GM13976 (cell line): ENCODE results near the gene SDK1.

ENCODE experiments used
- DNase-seq: peaks from one replicate; pipeline ENCODE4 v3.0.0; 2012; ENCODE audit warnings: low spot score
- CTCF ChIP-seq: IDR thresholded peaks from 2 replicates; pipeline ENCODE4 v1.5.1; 2012; ENCODE audit warnings: borderline replicate concordance, mild to moderate bottlenecking; ENCODE audit not compliant: insufficient read depth; ENCODE audit errors: extremely low read depth, missing control alignments, control extremely low read depth
- in situ Hi-C: fragments of 300-500 bp; cut with MboI; formaldehyde crosslinking; loops from one replicate; pipeline ENCODE4 v1.12.0; 2022; ENCODE audit warnings: low sequenced_read_pairs, mixed read lengths, inconsistent platforms; ENCODE audit not compliant: unreplicated experiment

The SDK1 gene

GRCh38 chr7:3916146-3916545, 615.1 kb downstream of the SDK1 start:
- TF ChIP-seq CTCF: no peak
- no peak for DNase-seq
- in situ Hi-C loops: loop anchor here (25.0 kb wide), 1 partner anchor 1029 kb away; no protein-coding TSS in a partner anchor

- no peak for TF ChIP-seq CTCF
- in situ Hi-C loops: loop anchor here (25.0 kb wide), 1 partner anchor 1030 kb away; no protein-coding TSS in a partner anchor
These were observed 616.4 kb downstream of the SDK1 start for GRCh38 chr7:3917436-3917835.

GRCh38 chr7:3918576-3918975, 617.5 kb downstream of the SDK1 start:
- in situ Hi-C loops: loop anchor here (25.0 kb wide), 1 partner anchor 1031 kb away; no protein-coding TSS in a partner anchor
- DNase-seq: no peak
- no peak for TF ChIP-seq CTCF

More at GRCh38 chr7:3917436-3917835, 616.4 kb downstream of the SDK1 start:
- DNase-seq: no peak

- in situ Hi-C loops: loop anchor here (25.0 kb wide), 1 partner anchor 1035 kb away; no protein-coding TSS in a partner anchor
- TF ChIP-seq CTCF: no peak
- no peak for DNase-seq
These were observed 621.2 kb downstream of the SDK1 start for GRCh38 chr7:3922175-3922635.

- TF ChIP-seq CTCF: no peak
- DNase-seq: no peak
- in situ Hi-C loops: loop anchor here (25.0 kb wide), 1 partner anchor 1036 kb away; no protein-coding TSS in a partner anchor
These were observed 622.4 kb downstream of the SDK1 start for GRCh38 chr7:3923307-3923918.

- in situ Hi-C loops: loop anchor here (25.0 kb wide), 1 partner anchor 1037 kb away; no protein-coding TSS in a partner anchor
- TF ChIP-seq CTCF: no peak
- DNase-seq: no peak
These were observed 623.2 kb downstream of the SDK1 start for GRCh38 chr7:3924277-3924676.
